Endothelial cell (in vitro differentiated cells): ENCODE data around the gene PDE4D. TPM values are rescaled to one million over a fixed set of nuclear protein-coding genes. Genes with fewer than 3 reads are reported as not detected.
"Not testable (repeated sequence)": the region's sequence is repeated elsewhere in the genome, so short reads cannot be mapped to it uniquely, and the experiment has no call there.

Experiments
- DNase-seq: peaks from one replicate; pipeline ENCODE4 v3.0.0; 2021; ENCODE audit warnings: low spot score
- H3K27ac Mint-ChIP-seq: one replicate; pipeline ENCODE4 v1.8.0; 2021; ENCODE audit warnings: mixed read lengths, inconsistent platforms; ENCODE audit not compliant: unreplicated experiment
- H3K27me3 Mint-ChIP-seq: one replicate; pipeline ENCODE4 v1.8.0; 2021; ENCODE audit warnings: mild to moderate bottlenecking, moderate library complexity, mixed read lengths, inconsistent platforms; ENCODE audit not compliant: unreplicated experiment
- H3K36me3 Mint-ChIP-seq: one replicate; pipeline ENCODE4 v1.8.0; 2021; ENCODE audit warnings: mild to moderate bottlenecking, low read depth, mixed read lengths, inconsistent platforms; ENCODE audit not compliant: unreplicated experiment
- H3K4me1 Mint-ChIP-seq: one replicate; pipeline ENCODE4 v1.8.0; 2021; ENCODE audit warnings: mild to moderate bottlenecking, mixed read lengths, inconsistent platforms; ENCODE audit not compliant: unreplicated experiment
- H3K4me3 Mint-ChIP-seq: one replicate; pipeline ENCODE4 v1.8.0; 2021; ENCODE audit warnings: mild to moderate bottlenecking, mixed read lengths, inconsistent platforms; ENCODE audit not compliant: unreplicated experiment
- H3K9me3 Mint-ChIP-seq: one replicate; pipeline ENCODE4 v1.8.0; 2021; ENCODE audit warnings: mixed read lengths, inconsistent platforms; ENCODE audit not compliant: unreplicated experiment
- total RNA-seq: library from RNA; stranded (reverse); fragmentation: NEBNext Ultra II Directional; extraction: Animal tissue kit (Norgen Biotek cat#: 25700); gene quantifications from one replicate; pipeline ENCODE4 v1.2.1, GENCODE V29; 2021; ENCODE audit not compliant: unreplicated experiment
- TF ChIP-seq, protein P1 (sequence below): fragments of 200-600 bp; sonication (generic); IDR thresholded peaks from one replicate; pipeline ENCODE4 v1.5.0; 2021; ENCODE audit warnings: antibody characterized with exemption; ENCODE audit not compliant: unreplicated experiment

The PDE4D gene
- total RNA-seq, 1 donor from 2014 or later = 9.4 TPM

DNA sequence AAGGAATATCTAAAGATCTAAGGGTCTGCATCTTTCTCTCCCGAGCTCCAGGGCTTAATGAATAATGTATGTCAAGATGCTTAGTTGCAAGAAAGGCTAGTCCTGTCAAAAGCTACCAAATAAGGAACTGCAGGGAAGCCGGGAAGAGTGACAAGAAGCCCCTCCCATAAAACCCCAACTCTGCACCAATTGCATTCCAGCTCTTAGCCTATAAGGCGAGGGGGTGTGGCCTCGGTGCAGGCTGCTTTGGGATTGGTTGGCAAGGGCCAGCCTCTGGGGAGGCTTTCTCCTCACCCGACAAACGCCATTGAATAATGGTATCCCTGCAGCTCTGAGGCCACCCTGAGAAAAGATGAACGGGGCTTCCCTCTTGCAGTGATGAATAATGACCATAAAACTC lies 893.7 kb downstream of the PDE4D start:
- Mint-ChIP-seq H3K27ac (no peak overlapping the region), H3K36me3 (no peaks in the 10 kb centered on the region), H3K9me3 (no peaks in the 10 kb centered on the region), H3K27me3 (peaks cover 2% of the 10 kb centered on the region), H3K4me3 (no peak overlapping the region), H3K4me1 (no peaks in the 10 kb centered on the region)
- no peak for DNase-seq
- TF ChIP-seq, protein P1, sequence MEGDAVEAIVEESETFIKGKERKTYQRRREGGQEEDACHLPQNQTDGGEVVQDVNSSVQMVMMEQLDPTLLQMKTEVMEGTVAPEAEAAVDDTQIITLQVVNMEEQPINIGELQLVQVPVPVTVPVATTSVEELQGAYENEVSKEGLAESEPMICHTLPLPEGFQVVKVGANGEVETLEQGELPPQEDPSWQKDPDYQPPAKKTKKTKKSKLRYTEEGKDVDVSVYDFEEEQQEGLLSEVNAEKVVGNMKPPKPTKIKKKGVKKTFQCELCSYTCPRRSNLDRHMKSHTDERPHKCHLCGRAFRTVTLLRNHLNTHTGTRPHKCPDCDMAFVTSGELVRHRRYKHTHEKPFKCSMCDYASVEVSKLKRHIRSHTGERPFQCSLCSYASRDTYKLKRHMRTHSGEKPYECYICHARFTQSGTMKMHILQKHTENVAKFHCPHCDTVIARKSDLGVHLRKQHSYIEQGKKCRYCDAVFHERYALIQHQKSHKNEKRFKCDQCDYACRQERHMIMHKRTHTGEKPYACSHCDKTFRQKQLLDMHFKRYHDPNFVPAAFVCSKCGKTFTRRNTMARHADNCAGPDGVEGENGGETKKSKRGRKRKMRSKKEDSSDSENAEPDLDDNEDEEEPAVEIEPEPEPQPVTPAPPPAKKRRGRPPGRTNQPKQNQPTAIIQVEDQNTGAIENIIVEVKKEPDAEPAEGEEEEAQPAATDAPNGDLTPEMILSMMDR = no peak

DNA sequence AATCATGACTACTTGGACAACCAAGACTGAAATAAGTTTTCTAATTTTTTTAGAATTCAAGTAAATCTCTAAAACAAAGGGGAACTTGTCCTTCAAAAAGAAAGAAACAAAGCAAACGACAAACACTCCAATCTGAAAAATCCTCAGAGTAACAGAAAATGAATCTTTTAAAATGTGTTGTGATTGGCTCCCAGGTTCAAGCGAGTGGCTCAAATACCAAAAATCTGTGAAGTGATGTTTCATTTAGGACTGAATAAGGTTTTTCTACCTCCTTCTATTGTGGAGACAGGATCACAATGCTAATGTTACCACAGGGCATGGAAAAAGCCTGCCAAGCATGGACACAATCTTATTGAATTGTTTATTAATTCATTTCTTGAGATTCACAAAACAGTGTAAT lies 895.0 kb downstream of the PDE4D start:
- H3K9me3 Mint-ChIP-seq = no peaks in the 10 kb centered on the region
- no peaks in the 10 kb centered on the region for H3K36me3 Mint-ChIP-seq
- H3K27ac Mint-ChIP-seq = no peak overlapping the region
- TF ChIP-seq, protein P1 = no peak
- H3K4me1 Mint-ChIP-seq = no peaks in the 10 kb centered on the region
- DNase-seq = no peak
- H3K27me3 Mint-ChIP-seq = peaks cover 2% of the 10 kb centered on the region
- no peak overlapping the region for H3K4me3 Mint-ChIP-seq

DNA sequence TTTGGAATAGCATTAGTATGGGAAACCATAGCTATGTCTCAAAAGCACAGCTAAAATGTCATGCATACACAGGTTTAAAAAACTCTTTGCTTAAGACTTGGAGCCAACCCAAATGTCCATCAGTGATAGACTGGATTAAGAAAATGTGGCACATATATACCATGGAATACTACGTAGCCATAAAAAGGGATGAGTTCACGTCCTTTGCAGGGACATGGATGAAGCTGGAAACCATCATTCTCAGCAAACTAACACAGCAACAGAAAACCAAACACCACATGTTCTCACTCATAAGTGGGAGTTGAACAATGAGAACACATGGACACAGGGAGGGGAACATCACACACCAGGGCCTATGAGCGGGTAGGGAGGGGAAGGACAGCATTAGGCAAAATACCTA lies 897.7 kb downstream of the PDE4D start:
- not testable (repeated sequence) for H3K36me3 Mint-ChIP-seq, H3K27ac Mint-ChIP-seq, H3K27me3 Mint-ChIP-seq, H3K4me3 Mint-ChIP-seq, H3K4me1 Mint-ChIP-seq, DNase-seq, H3K9me3 Mint-ChIP-seq

DNA sequence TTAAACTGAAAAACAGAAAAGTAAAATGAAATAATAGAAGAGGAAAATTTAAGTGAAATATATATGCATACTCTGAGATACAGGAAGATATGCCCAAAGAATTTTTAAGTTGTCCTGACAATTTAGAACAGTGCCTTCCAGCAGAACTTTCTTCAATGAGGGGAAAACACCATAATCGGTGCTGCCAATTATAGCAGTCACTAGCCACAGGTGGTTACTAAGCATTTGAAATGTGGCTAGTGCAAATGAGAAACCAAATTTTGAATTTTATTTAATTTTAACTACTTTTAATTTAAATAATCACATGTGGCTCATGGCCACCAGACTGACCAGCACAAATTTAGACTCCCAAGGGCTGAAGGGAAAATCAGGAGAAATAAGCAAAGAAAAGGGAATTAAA lies 900.1 kb downstream of the PDE4D start:
- no peak overlapping the region for H3K4me3 Mint-ChIP-seq
- no peaks in the 10 kb centered on the region for H3K9me3 Mint-ChIP-seq
- H3K4me1 Mint-ChIP-seq = no peaks in the 10 kb centered on the region
- DNase-seq = no peak
- H3K36me3 Mint-ChIP-seq = no peaks in the 10 kb centered on the region
- no peaks in the 10 kb centered on the region for H3K27me3 Mint-ChIP-seq
- H3K27ac Mint-ChIP-seq = no peak overlapping the region
- TF ChIP-seq, protein P1 = no peak

DNA sequence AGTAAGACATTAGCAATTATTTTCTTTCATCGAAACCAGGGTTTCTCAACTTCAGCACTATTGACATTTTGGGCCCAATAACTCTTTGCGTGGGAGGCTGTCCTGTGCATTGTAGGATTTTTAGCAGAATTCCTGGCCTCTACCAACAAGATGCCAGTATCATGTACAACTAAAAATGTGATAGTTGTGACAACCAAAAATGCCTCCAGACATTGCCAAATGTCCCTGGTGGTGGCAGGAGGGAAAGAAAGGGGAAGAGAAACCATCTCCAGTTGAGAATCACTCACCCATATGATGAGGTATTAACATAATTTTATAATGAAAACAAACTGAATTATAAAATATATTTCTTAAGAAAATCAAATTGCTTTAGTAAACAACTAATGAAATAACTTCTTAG lies 904.6 kb downstream of the PDE4D start:
- Mint-ChIP-seq H3K27ac (no peak overlapping the region), H3K4me3 (no peak overlapping the region), H3K9me3 (no peaks in the 10 kb centered on the region), H3K36me3 (no peaks in the 10 kb centered on the region), H3K27me3 (no peaks in the 10 kb centered on the region), H3K4me1 (no peaks in the 10 kb centered on the region)
- TF ChIP-seq, protein P1 = no peak
- DNase-seq = no peak

DNA sequence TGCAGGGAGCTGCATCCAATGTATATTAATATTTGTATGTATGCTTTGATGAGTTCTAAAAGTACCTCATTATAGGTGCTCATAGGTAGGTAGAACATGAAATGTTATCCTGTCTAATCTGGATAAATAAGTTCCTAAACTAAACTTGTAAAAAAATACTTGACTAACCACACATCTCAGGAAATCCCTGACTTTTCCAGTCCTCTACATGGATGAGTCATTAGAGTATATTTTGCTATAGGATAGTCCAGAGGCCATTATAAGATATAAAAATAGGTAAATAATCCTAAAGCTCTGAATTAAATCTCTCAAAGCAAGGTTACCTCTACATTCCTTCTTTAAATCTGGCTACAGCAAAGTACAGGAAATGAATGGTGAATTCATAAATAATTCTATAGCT lies 906.3 kb downstream of the PDE4D start:
- Mint-ChIP-seq H3K27ac (no peak overlapping the region), H3K9me3 (no peaks in the 10 kb centered on the region), H3K27me3 (no peaks in the 10 kb centered on the region), H3K4me3 (no peak overlapping the region), H3K36me3 (peaks cover 6% of the 10 kb centered on the region), H3K4me1 (no peaks in the 10 kb centered on the region)
- DNase-seq = no peak
- TF ChIP-seq, protein P1 = no peak
